K562 (cell line): ENCODE results near the gene SPEM1. TPM values are rescaled to one million over a fixed set of nuclear protein-coding genes. Genes with fewer than 3 reads are reported as not detected.

ENCODE experiments used
- C11orf30 ChIP-seq: fragments of 450-650 bp; IDR thresholded peaks from 2 replicates; pipeline ENCODE4 v1.6.1; 2016; ENCODE audit warnings: low read depth, mild to moderate bottlenecking
- CC2D1A ChIP-seq: fragments of 450-650 bp; IDR thresholded peaks from 2 replicates; pipeline ENCODE4 v1.6.1; 2017; ENCODE audit warnings: mild to moderate bottlenecking
- CHD2 ChIP-seq: IDR thresholded peaks from 2 replicates; pipeline ENCODE4 v1.6.1; 2011; ENCODE audit warnings: low read depth, low read length
- CREB1 ChIP-seq, 2 experiments: sonication (generic) in 1 of 2; formaldehyde crosslinking in 1 of 2; IDR thresholded peaks; 2 replicates each; pipeline versions ENCODE4 v1.6.1 to v1.8.0; 2012 to 2022; ENCODE audit warnings: inconsistent platforms in 1 of 2, mild to moderate bottlenecking in 1 of 2, missing genetic modification reagents in 1 of 2, moderate library complexity in 1 of 2
- CTBP1 ChIP-seq: fragments of 450-650 bp; IDR thresholded peaks from 2 replicates; pipeline ENCODE4 v1.6.1; 2016; ENCODE audit warnings: borderline replicate concordance
- EZH2 ChIP-seq: IDR thresholded peaks from 2 replicates; pipeline ENCODE4 v1.6.1; 2012; ENCODE audit warnings: low read depth, mild to moderate bottlenecking, inconsistent platforms, low read length, borderline replicate concordance
- FOS ChIP-seq: IDR thresholded peaks from 3 replicates; pipeline ENCODE4 v1.6.1; 2011; ENCODE audit not compliant: insufficient read length; ENCODE audit errors: extremely low read depth
- FOXK2 ChIP-seq, 2 experiments: fragments of 450-650 bp; IDR thresholded peaks in 1 of 2; conservative IDR thresholded peaks in 1 of 2; 2 replicates each; pipeline ENCODE4 v1.6.1; 2016; ENCODE audit warnings: low read depth in 2 of 2, mild to moderate bottlenecking in 1 of 2
- GABPA ChIP-seq: fragments of 200-800 bp; sonication (Bioruptor generic); conservative IDR thresholded peaks from 2 replicates; pipeline ENCODE4 v1.6.1; 2016; ENCODE audit warnings: low read depth, missing genetic modification characterization, missing compliant biosample characterization
- KDM5B ChIP-seq: fragments of 200-600 bp; sonication (generic); IDR thresholded peaks from 2 replicates; pipeline ENCODE4 v1.6.1; 2012; ENCODE audit warnings: low read depth, mild to moderate bottlenecking, moderate library complexity, low read length, control low read depth, inconsistent platforms; ENCODE audit not compliant: insufficient replicate concordance
- NRF1 ChIP-seq, 2 experiments: fragments of 450-650 bp; IDR thresholded peaks in 1 of 2; conservative IDR thresholded peaks in 1 of 2; 2 replicates each; pipeline ENCODE4 v1.6.1; 2014; ENCODE audit warnings: mild to moderate bottlenecking in 2 of 2
- PHF20 ChIP-seq: fragments of 450-650 bp; IDR thresholded peaks from 2 replicates; pipeline ENCODE4 v1.6.1; 2018; ENCODE audit not compliant: partially characterized antibody
- PKNOX1 ChIP-seq: fragments of 450-650 bp; IDR thresholded peaks from 2 replicates; pipeline ENCODE4 v1.6.1; 2016
- POLR2G ChIP-seq: fragments of 200-400 bp; formaldehyde crosslinking; IDR thresholded peaks from 2 replicates; pipeline ENCODE4 v1.6.1; 2017; ENCODE audit warnings: low read depth, mild to moderate bottlenecking, antibody characterized with exemption, low read length, moderate library complexity
- SAP30 ChIP-seq: fragments of 200-600 bp; sonication (generic); IDR thresholded peaks from 2 replicates; pipeline ENCODE4 v1.6.1; 2012; ENCODE audit warnings: borderline replicate concordance, low read depth, mild to moderate bottlenecking, moderate library complexity, low read length, control low read depth, inconsistent platforms; ENCODE audit not compliant: insufficient read depth, poor library complexity, severe bottlenecking
- SMARCC2 ChIP-seq: fragments of 450-650 bp; IDR thresholded peaks from 2 replicates; pipeline ENCODE4 v1.6.1; 2017; ENCODE audit warnings: antibody characterized with exemption, moderate library complexity, mild to moderate bottlenecking, low read depth
- SRF ChIP-seq, 2 experiments: fragments of 250-450, 450-650 bp in 1 of 2; sonication (Bioruptor Pico) in 1 of 2; sonication (generic) in 1 of 2; formaldehyde crosslinking; IDR thresholded peaks; 2 replicates each; pipeline versions ENCODE4 v1.5.0 to v1.5.1; 2020 to 2022; ENCODE audit warnings: mild to moderate bottlenecking in 1 of 2, missing genetic modification reagents in 1 of 2
- TBP ChIP-seq: optimal IDR thresholded peaks from 2 replicates; pipeline ENCODE3; 2011; ENCODE audit warnings: low read depth, low read length, improper control_type of control experiment
- TCF7L2 ChIP-seq: fragments of 150-350 bp; IDR thresholded peaks from 2 replicates; pipeline ENCODE4 v1.6.1; 2016; ENCODE audit warnings: low read depth, mild to moderate bottlenecking, low read length, moderate library complexity
- TFAP4 ChIP-seq: sonication (generic); formaldehyde crosslinking; IDR thresholded peaks from 2 replicates; pipeline ENCODE4 v1.8.0; 2022; ENCODE audit warnings: missing genetic modification reagents, mild to moderate bottlenecking, moderate library complexity, borderline replicate concordance
- TRIM25 ChIP-seq: fragments of 450-650 bp; IDR thresholded peaks from 2 replicates; pipeline ENCODE4 v1.7.0; 2016; ENCODE audit warnings: borderline replicate concordance
- ZBTB7A ChIP-seq: IDR thresholded peaks from 2 replicates; pipeline ENCODE4 v1.6.1; 2011; ENCODE audit warnings: low read depth, mild to moderate bottlenecking, low read length, moderate library complexity, borderline replicate concordance; ENCODE audit not compliant: control insufficient read depth
- ZNF707 ChIP-seq: fragments of 250-450 bp; sonication (Bioruptor Pico); conservative IDR thresholded peaks from 2 replicates; pipeline ENCODE4 v1.8.0; 2022; ENCODE audit warnings: inconsistent platforms, mild to moderate bottlenecking, moderate library complexity
- ZNF75A ChIP-seq: fragments of 450-650 bp; formaldehyde crosslinking; IDR thresholded peaks from 2 replicates; pipeline ENCODE4 v1.4.0; 2020; ENCODE audit warnings: mild to moderate bottlenecking
- polyA plus RNA-seq, 8 experiments: library from polyadenylated mRNA; depleted of rRNA in 4 of 8; stranded (reverse) in 5 of 8; unstranded in 3 of 8; fragments of >200 nt; fragmentation: Nextera tagmentation in 2 of 8; fragmentation: Illumina TruSeq in 1 of 8; extraction: Ambion mirVana in 2 of 8; extraction: Trizol in 1 of 8; gene quantifications; 2 replicates each; pipeline versions ENCODE4 v1.2.1 to v1.2.3, GENCODE V29; 2011 to 2014; ENCODE audit warnings: inconsistent platforms in 1 of 8, missing spikeins in 1 of 8
- total RNA-seq, 7 experiments: library from RNA; depleted of rRNA in 6 of 7; stranded (reverse); fragments of >200 nt in 6 of 7; fragmentation: Illumina TruSeq in 2 of 7; extraction: Trizol in 2 of 7; gene quantifications; 2 replicates each; pipeline versions ENCODE4 v1.2.1 to v1.2.3, GENCODE V29; 2011 to 2021; ENCODE audit warnings: low replicate concordance in 1 of 7

SPEM1 gene
- total and polyA plus RNA-seq, 9 of the 15 experiments (the other 6 are each of a cell fraction or from before 2014, with no cell fraction given), result not detected

- TF ChIP-seq FOS (peak; percentile 81), KDM5B (peak; percentile 64), POLR2G (peak; percentile 97), ZNF707 (CRISPR knock-in tag) (no peak), ZNF75A (no peak), SMARCC2 (peak; percentile 30; the same call in 1 of the 2 replicates), NRF1 (conservative IDR thresholded peaks at IDR 0.05 in 1 of 2, IDR thresholded peaks at IDR 0.05 in 1 of 2) (peak; percentile 53 to 65; a peak in 3 of 4 replicates), TFAP4 (CRISPR knock-in tag) (peak; percentile 95), PKNOX1 (peak; percentile 15; the same call in 1 of the 2 replicates), C11orf30 (peak; percentile 85), GABPA (tag) (peak; percentile 29; the same call in 1 of the 2 replicates), CHD2 (peak; percentile 79), CREB1 (IDR thresholded peaks at IDR 0.05) (0 out of 2 replicates have a peak, but pooled peaks have one; percentile 43), CREB1 (CRISPR knock-in tag; IDR thresholded peaks at IDR 0.05) (peak; percentile 52; the same call in 1 of the 2 replicates), CTBP1 (peak; percentile 23; the same call in 1 of the 2 replicates), PHF20 (peak; percentile 69), CC2D1A (peak; percentile 81; the same call in 1 of the 2 replicates), EZH2 (no peak), SRF (CRISPR knock-in tag; IDR thresholded peaks at IDR 0.05) (peak in 1 of 2 experiments; percentile 27; a peak in 1 of 4 replicates), FOXK2 (conservative IDR thresholded peaks at IDR 0.05 in 1 of 2, IDR thresholded peaks at IDR 0.05 in 1 of 2; ENCODE audit: low read depth in 2 of 2) (peak; percentile 18 to 54; a peak in 1 of 4 replicates), TBP (peak; percentile 90), TRIM25 (no peak), TCF7L2 (peak; percentile 43; the same call in 1 of the 2 replicates), SAP30 (peak; percentile 48), ZBTB7A (peak; percentile 85)
These were observed 16.0 kb upstream of the SPEM1 start, which contains the start of gene TMEM256 (continued) for GRCh38 chr17:7403977-7404736.
